Thymus (tissue), 11 donors: ENCODE measurements around the gene CCDC93. TPM values are rescaled to one million over a fixed set of nuclear protein-coding genes. Genes with fewer than 3 reads are reported as not detected.

Experiments used
- DNase-seq, 9 donors: peaks; one replicate each; pipeline ENCODE4 v3.0.0-alpha.2; 2013; ENCODE audit warnings: low spot score in 9 of 9, low read depth in 6 of 9, missing footprints in 1 of 9
- H3K27ac ChIP-seq, 2 donors: one replicate each; pipeline ENCODE4 v1.5.1; 2013; ENCODE audit warnings: control low read depth in 1 of 2, low read depth in 1 of 2, low read length in 1 of 2, mild to moderate bottlenecking in 1 of 2, moderate library complexity in 1 of 2
- H3K27me3 ChIP-seq, 2 donors: one replicate each; pipeline ENCODE4 v1.5.1; 2013; ENCODE audit warnings: low read length in 1 of 2; ENCODE audit not compliant: control insufficient read depth in 2 of 2, insufficient read depth in 1 of 2
- H3K36me3 ChIP-seq, 2 donors: one replicate each; pipeline ENCODE4 v1.5.1; 2013; ENCODE audit warnings: low read length in 1 of 2, mild to moderate bottlenecking in 1 of 2, moderate library complexity in 1 of 2; ENCODE audit not compliant: control insufficient read depth in 2 of 2, insufficient read depth in 2 of 2
- H3K4me1 ChIP-seq, 2 donors: one replicate each; pipeline ENCODE4 v1.5.1; 2013; ENCODE audit warnings: low read length in 2 of 2; ENCODE audit not compliant: control insufficient read depth in 2 of 2, insufficient read depth in 2 of 2
- H3K4me3 ChIP-seq, 2 donors: one replicate each; pipeline ENCODE4 v1.5.1; 2013; ENCODE audit warnings: low read length in 2 of 2, control low read depth in 1 of 2, mild to moderate bottlenecking in 1 of 2
- H3K9me3 ChIP-seq, 2 donors: one replicate each; pipeline ENCODE4 v1.5.1; 2013; ENCODE audit warnings: low read length in 1 of 2, mild to moderate bottlenecking in 1 of 2; ENCODE audit not compliant: control insufficient read depth in 2 of 2, insufficient read depth in 1 of 2
- WGBS: extraction: QIAGEN DNeasy Blood & Tissue Kit; methylation state at CpG from one replicate; pipeline ENCODE4 v1.1.7; 2013; 5-methylcytosine and 5-hydroxymethylcytosine counted together
- polyA plus RNA-seq: library from polyadenylated mRNA; stranded (reverse); fragments of 200-250 nt; gene quantifications from one replicate; pipeline ENCODE4 v1.2.3, GENCODE V29; 2013
- total RNA-seq: library from RNA; stranded (reverse); fragments of 120-200 nt; gene quantifications from one replicate; pipeline ENCODE4 v1.2.4, GENCODE V29; 2013
- donor health status: healthy.

The CCDC93 gene
- total and polyA plus RNA-seq, 2 donors, result 10.7 to 13.5 TPM

- Histone ChIP-seq H3K4me1 (no peaks in the 10 kb centered on the region), H3K27ac (no peak overlapping the region), H3K4me3 (no peak overlapping the region), H3K9me3 (no peaks in the 10 kb centered on the region), H3K27me3 (no peaks in the 10 kb centered on the region), H3K36me3 (peaks cover 19 to 26% of the 10 kb centered on the region in 2 donors)
- no peak for DNase-seq
- 97% methylated on average over 2 of the region's 2 CpGs for WGBS
These were observed 7.0 kb downstream of the CCDC93 start for GRCh38 chr2:118006861-118007260.

GRCh38 chr2:118006326-118006725, 7.5 kb downstream of the CCDC93 start:
- Histone ChIP-seq H3K9me3 (no peaks in the 10 kb centered on the region), H3K27ac (no peak overlapping the region), H3K4me1 (no peaks in the 10 kb centered on the region), H3K27me3 (no peaks in the 10 kb centered on the region), H3K36me3 (peaks cover 24 to 26% of the 10 kb centered on the region in 2 donors), H3K4me3 (no peak overlapping the region)
- WGBS, result 98% methylated on average over 1 of the region's 1 CpG
- no peak for DNase-seq

GRCh38 chr2:118003396-118003824, 10.5 kb downstream of the CCDC93 start:
- H3K27me3 ChIP-seq, result no peaks in the 10 kb centered on the region
- H3K36me3 ChIP-seq, result peaks cover 37 to 43% of the 10 kb centered on the region in 2 donors
- DNase-seq, result peak; percentile 26 to 86 (median 75)
- no peaks in the 10 kb centered on the region for H3K4me1 ChIP-seq
- H3K4me3 ChIP-seq, result no peak overlapping the region
- H3K27ac ChIP-seq, result no peak overlapping the region
- 40% methylated on average over 3 of the region's 3 CpGs for WGBS
- H3K9me3 ChIP-seq, result no peaks in the 10 kb centered on the region

- no peak for DNase-seq
- Histone ChIP-seq H3K4me1 (no peaks in the 10 kb centered on the region), H3K9me3 (no peaks in the 10 kb centered on the region), H3K36me3 (peaks cover 33 to 46% of the 10 kb centered on the region in 2 donors), H3K27me3 (no peaks in the 10 kb centered on the region), H3K27ac (no peak overlapping the region), H3K4me3 (no peak overlapping the region)
- 98% methylated on average over 4 of the region's 4 CpGs for WGBS
These were observed 13.8 kb downstream of the CCDC93 start for GRCh38 chr2:118000041-118000440.

GRCh38 chr2:117997872-117998454, 15.9 kb downstream of the CCDC93 start:
- 98% methylated on average over 3 of the region's 3 CpGs for WGBS
- no peak for DNase-seq

GRCh38 chr2:117996525-117996924, 17.3 kb downstream of the CCDC93 start:
- WGBS, result 95% methylated on average over 3 of the region's 3 CpGs
- Histone ChIP-seq H3K36me3 (peaks cover 34 to 54% of the 10 kb centered on the region in 2 donors), H3K9me3 (no peaks in the 10 kb centered on the region), H3K27me3 (no peaks in the 10 kb centered on the region), H3K4me3 (no peak overlapping the region), H3K4me1 (no peaks in the 10 kb centered on the region), H3K27ac (no peak overlapping the region)
- no peak for DNase-seq

More at GRCh38 chr2:117997872-117998454, 15.9 kb downstream of the CCDC93 start:
- peaks cover 37 to 51% of the 10 kb centered on the region in 2 donors for H3K36me3 ChIP-seq
- H3K4me3 ChIP-seq, result no peak overlapping the region
- H3K27ac ChIP-seq, result no peak overlapping the region
- H3K9me3 ChIP-seq, result no peaks in the 10 kb centered on the region
- H3K27me3 ChIP-seq, result no peaks in the 10 kb centered on the region
- H3K4me1 ChIP-seq, result no peaks in the 10 kb centered on the region

- DNase-seq, result no peak
- peaks cover 28 to 46% of the 10 kb centered on the region in 2 donors for H3K36me3 ChIP-seq
- no peaks in the 10 kb centered on the region for H3K4me1 ChIP-seq
- no peak overlapping the region for H3K27ac ChIP-seq
- no peaks in the 10 kb centered on the region for H3K9me3 ChIP-seq
- H3K27me3 ChIP-seq, result no peaks in the 10 kb centered on the region
- WGBS, result 74% methylated on average over 4 of the region's 4 CpGs
- H3K4me3 ChIP-seq, result no peak overlapping the region
These were observed 19.1 kb downstream of the CCDC93 start for GRCh38 chr2:117994729-117995128.

DNA sequence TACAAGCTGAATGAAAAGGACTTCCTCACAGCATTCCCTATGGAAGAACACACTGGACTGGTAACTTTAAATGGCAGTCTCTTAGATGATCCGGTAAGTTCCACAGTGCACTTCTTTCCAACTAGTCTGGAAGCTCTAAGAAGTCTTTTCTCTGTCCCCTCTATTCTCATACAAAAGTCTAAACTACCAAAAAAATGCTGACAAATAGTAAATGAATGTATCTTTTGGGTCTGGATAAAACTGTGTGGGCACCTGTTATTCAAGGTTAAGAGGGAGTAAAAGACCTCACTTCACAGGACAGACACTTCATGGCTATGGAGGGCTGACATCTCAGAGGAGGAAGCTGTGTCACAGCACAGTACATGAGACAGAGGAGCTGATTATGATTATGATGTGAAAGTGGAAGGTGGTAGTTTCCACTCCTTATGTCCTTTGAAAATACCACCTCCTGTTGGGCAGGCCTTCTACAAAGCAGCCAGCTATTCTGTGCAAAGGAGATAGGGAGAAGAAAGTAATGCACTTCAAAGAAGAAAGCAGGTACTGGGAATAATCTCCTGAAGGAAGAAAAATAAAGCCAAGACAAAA, 23.9 kb downstream of the CCDC93 start:
- Histone ChIP-seq H3K4me1 (no peaks in the 10 kb centered on the region), H3K36me3 (peaks cover 15 to 18% of the 10 kb centered on the region in 2 donors), H3K4me3 (no peak overlapping the region), H3K9me3 (no peaks in the 10 kb centered on the region), H3K27me3 (no peaks in the 10 kb centered on the region), H3K27ac (no peak overlapping the region)
- no peak for DNase-seq
- 99% methylated on average over 1 of the region's 1 CpG for WGBS

DNA sequence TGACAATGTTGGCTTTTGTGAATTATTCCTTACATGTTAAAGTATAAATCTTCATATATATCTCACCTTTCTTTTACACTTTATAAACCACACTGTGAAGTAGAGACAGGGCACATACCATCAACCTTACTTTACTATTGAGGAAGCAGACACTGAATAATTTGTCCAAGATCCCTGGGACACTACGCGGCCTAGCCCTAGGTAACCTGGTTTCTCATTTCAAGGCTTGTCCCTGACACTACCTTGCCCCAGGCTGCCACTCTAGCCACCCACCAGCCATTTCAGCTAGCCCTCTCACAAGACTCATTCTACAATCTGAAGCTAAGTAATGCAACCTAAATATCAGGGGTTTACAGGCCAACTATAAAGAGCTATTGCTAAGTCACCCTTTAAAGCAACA, 26.7 kb downstream of the CCDC93 start:
- no peak for DNase-seq
- Histone ChIP-seq H3K27ac (no peak overlapping the region), H3K36me3 (peaks cover 5 to 24% of the 10 kb centered on the region in 2 donors), H3K4me3 (no peak overlapping the region), H3K4me1 (no peaks in the 10 kb centered on the region), H3K27me3 (no peaks in the 10 kb centered on the region), H3K9me3 (no peaks in the 10 kb centered on the region)
- over 99% methylated on average over 2 of the region's 2 CpGs for WGBS
